Mucosa of stomach (tissue), 1 donor: ENCODE measurements around the gene TMEM170B.

Experiments
- H3K27me3 ChIP-seq: one replicate; pipeline ENCODE4 v1.7.0; 2013; ENCODE audit warnings: mild to moderate bottlenecking, low read length; ENCODE audit not compliant: control insufficient read depth, insufficient read depth
- H3K36me3 ChIP-seq: one replicate; pipeline ENCODE4 v1.7.0; 2013; ENCODE audit warnings: low read length; ENCODE audit not compliant: control insufficient read depth, insufficient read depth
- H3K4me1 ChIP-seq: one replicate; pipeline ENCODE4 v1.7.0; 2013; ENCODE audit warnings: mild to moderate bottlenecking, low read length; ENCODE audit not compliant: control insufficient read depth, insufficient read depth
- H3K4me3 ChIP-seq: one replicate; pipeline ENCODE4 v1.7.0; 2013; ENCODE audit warnings: low read length
- H3K9ac ChIP-seq: one replicate; pipeline ENCODE4 v1.7.0; 2013; ENCODE audit warnings: mild to moderate bottlenecking, low read length, moderate library complexity
- H3K9me3 ChIP-seq: one replicate; pipeline ENCODE4 v1.7.0; 2013; ENCODE audit warnings: mild to moderate bottlenecking, low read length, moderate library complexity; ENCODE audit not compliant: control insufficient read depth
- donor health status: Pancreatic carcinoma.

The TMEM170B gene

DNA sequence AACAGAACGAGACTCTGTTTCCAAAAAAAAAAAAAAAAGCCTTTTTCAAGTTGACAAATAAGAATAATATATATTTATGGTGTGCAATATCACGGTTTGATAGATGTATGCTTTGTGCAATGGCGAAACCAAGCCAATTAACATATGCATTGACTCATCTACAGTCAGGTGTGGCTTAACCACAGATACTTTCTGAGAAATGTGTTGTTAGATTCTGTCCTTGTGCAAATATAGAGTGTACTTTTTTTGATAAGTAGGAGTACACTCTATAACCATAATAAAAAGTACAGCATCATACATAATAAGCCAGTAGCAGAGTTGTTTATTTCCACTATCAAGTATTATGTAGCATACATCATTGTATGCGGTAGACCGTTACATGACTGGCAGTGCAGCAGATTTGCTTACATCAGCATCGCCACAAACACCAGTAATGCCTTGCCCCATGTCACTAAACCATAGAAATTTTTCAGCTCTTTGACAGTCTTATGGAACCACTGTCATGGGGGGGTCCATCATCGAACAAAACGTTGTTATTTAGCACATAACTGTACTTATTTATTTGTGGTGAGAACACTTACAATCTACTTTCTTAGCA, 59.2 kb downstream of the TMEM170B start:
- Histone ChIP-seq H3K4me3 (no peak overlapping the region), H3K27me3 (no peaks in the 10 kb centered on the region), H3K36me3 (no peaks in the 10 kb centered on the region), H3K9me3 (no peaks in the 10 kb centered on the region), H3K4me1 (no peaks in the 10 kb centered on the region), H3K9ac (no peak overlapping the region)

DNA sequence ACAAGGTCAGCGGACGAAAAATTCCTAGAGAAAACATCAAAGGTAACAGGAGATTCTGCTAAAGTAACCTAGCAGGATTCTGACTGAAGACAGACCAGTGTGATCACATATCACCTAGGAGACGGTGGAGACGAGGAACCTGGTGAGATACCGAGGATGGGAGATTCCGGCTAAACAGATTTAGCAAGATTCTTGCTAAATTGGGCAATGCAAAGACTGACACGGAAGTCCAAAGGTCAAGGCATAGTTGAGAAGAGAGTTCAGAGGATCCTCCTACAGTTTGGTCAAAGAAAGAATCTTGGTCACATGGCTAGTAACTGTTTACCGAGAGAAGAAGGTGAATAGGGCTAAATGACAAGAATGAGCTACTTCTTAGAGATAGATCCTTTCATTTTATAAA, 61.1 kb downstream of the TMEM170B start:
- Histone ChIP-seq H3K27me3 (no peaks in the 10 kb centered on the region), H3K36me3 (no peaks in the 10 kb centered on the region), H3K4me1 (no peaks in the 10 kb centered on the region), H3K9me3 (no peaks in the 10 kb centered on the region), H3K4me3 (no peak overlapping the region), H3K9ac (no peak overlapping the region)

DNA sequence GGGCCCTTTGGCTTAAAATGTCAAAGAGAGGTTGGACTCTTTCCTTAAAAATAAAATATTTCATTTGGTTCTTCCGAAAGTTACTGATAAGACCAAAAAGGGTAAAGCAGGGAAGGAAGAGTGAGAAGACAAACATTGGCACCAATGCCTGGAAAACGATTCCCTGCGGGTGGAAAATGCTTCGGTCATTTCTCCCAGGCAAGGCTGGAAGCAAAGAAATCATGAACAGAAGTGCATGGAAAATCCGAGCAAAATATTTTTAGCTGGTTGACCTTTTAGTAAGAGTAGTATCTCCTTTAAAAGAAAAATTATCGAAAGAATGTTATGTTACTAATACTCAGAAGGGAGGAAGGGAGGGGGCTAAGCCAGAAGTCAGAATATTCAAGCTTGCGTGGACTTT, 62.7 kb downstream of the TMEM170B start:
- H3K4me1 ChIP-seq = no peaks in the 10 kb centered on the region
- H3K36me3 ChIP-seq = no peaks in the 10 kb centered on the region
- no peak overlapping the region for H3K4me3 ChIP-seq
- H3K27me3 ChIP-seq = no peaks in the 10 kb centered on the region
- no peaks in the 10 kb centered on the region for H3K9me3 ChIP-seq
- H3K9ac ChIP-seq = no peak overlapping the region

DNA sequence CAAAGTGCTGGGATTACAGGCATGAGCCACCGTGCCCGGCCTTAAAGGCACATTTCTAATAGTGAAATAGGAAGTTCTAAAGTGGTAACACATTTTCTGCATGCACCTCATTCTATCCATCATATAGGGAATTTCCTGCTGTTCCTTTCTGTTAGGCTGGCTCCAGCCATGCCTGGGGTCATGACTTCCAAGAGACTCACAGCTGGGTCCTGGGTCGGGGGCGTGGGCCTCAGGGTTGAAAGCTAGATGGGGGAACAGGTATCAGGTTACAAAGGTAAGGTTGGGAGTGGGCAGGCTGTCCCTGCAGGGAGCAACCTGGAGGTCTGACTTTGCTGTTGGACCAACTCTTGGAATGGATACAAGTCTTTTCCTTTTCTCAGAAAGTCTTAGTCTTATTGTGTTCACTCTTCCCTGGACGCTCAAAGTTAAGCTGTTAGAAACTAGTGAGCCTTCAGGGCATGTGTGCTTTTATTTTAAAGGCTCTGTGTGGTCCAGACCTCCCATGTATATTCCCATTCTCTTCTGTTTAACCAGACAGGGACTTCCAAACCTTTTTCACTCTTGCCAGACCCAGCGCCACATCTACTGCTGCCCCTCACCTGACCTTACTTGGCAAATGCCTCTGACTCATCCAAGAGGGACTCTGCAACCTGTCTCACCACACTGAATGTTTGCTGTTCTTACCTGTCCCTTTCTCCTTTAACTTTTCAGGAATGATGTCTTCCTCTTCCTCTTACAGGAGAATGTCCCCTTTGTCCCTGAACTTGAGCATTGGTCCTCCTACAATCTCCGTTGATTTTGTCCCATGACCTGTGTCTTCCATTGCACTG, 64.4 kb downstream of the TMEM170B start:
- Histone ChIP-seq H3K27me3 (no peaks in the 10 kb centered on the region), H3K4me3 (no peak overlapping the region), H3K9ac (no peak overlapping the region), H3K4me1 (peaks cover 8% of the 10 kb centered on the region), H3K36me3 (no peaks in the 10 kb centered on the region), H3K9me3 (no peaks in the 10 kb centered on the region)

DNA sequence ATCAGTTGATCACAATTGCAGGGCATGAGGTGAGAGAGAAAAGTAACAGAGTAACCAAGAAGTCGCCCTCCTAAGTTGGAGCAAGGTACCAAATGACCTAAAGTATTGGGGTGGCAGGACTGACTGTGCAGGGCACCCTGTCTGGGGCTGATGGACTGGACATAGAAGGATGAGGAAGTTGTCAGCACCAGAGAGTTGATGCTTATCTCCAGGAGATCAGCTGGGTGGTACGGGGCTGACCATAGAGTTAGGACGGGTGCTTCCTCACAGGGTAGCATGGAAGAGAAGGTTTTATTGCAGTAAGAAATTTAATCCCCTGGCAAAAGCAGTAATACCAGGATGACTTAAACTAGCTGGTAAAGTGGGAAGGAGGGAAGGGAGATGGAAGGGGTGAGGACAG, 66.7 kb downstream of the TMEM170B start:
- peaks cover 8% of the 10 kb centered on the region for H3K4me1 ChIP-seq
- H3K36me3 ChIP-seq = no peaks in the 10 kb centered on the region
- no peaks in the 10 kb centered on the region for H3K27me3 ChIP-seq
- no peak overlapping the region for H3K4me3 ChIP-seq
- H3K9me3 ChIP-seq = no peaks in the 10 kb centered on the region
- H3K9ac ChIP-seq = no peak overlapping the region

DNA sequence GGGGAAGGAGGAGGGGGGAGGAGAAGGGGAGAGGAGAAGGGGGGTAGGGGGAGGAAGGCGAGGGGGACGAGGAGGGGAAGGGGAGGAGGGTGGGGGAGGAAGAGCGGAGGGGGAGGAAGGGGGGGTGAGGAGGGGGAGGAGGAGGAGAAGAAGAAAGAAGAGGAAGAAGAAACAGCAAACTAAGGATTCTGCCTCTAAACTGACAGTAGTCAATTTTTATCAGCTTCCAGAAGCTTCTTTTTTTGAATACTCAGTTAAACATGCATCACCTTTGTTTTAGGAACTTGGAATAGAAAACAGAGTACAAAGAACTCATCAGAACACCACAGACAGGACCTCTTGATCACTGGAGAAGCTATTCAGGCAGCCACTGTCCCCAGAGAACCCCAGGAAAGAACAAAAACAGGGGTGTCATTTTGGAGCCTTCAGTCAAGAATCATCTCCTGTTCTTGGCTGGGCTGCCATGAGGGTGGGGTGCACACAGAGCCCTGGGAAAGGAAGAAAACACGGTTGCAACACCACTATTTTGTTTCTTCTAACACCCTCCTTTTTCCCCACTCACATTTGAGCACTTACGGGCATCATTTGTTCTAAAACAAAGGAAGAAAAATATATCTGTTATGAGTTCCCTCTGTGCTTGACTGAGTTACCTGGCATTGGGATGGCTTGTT, 67.4 kb downstream of the TMEM170B start:
- no peaks in the 10 kb centered on the region for H3K9me3 ChIP-seq
- H3K4me3 ChIP-seq = no peak overlapping the region
- H3K9ac ChIP-seq = no peak overlapping the region
- H3K4me1 ChIP-seq = peaks cover 8% of the 10 kb centered on the region
- no peaks in the 10 kb centered on the region for H3K27me3 ChIP-seq
- no peaks in the 10 kb centered on the region for H3K36me3 ChIP-seq

DNA sequence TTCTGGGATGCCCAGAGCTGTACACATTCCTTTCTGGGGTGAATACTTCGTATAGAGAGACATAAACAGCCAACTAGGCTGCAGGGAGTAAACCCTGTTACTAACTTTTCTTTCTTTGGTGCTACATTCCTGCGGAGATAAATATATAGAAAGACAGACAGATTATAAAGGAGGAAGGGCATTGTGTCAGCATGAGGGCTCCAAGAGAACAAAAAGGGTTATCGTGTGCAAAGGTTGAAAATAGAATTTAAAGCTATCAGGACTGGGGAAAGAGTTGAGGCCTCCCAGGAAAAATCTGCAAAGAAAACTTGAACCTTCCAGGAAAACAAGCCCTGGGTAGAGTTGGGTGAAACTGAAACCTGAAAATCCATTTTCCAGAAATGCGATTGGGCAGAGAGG, 68.0 kb downstream of the TMEM170B start:
- Histone ChIP-seq H3K36me3 (no peaks in the 10 kb centered on the region), H3K4me3 (no peak overlapping the region), H3K9me3 (no peaks in the 10 kb centered on the region), H3K4me1 (peaks cover 8% of the 10 kb centered on the region), H3K27me3 (no peaks in the 10 kb centered on the region), H3K9ac (no peak overlapping the region)

DNA sequence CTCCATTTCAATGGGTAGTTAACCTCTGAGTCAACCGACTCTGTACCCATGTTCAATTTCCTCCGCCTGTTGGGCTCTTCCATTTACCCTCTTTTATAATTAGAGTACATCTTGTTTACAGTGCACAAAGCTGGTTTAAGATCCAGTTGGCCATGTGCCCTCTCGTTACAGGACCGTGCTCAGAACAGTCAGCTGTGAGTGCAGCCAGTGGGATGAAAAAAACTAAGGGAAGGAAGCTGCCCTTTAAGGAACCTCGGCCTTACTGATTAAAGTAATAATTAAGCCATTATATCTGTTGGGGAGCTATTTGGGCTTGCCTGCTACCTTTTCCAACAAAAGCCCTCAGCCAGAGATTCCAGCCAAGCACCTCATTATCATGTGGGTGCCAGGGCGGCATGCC, 68.8 kb downstream of the TMEM170B start:
- H3K4me1 ChIP-seq = peaks cover 8% of the 10 kb centered on the region
- no peak overlapping the region for H3K9ac ChIP-seq
- H3K9me3 ChIP-seq = no peaks in the 10 kb centered on the region
- H3K36me3 ChIP-seq = no peaks in the 10 kb centered on the region
- H3K4me3 ChIP-seq = no peak overlapping the region
- H3K27me3 ChIP-seq = no peaks in the 10 kb centered on the region

DNA sequence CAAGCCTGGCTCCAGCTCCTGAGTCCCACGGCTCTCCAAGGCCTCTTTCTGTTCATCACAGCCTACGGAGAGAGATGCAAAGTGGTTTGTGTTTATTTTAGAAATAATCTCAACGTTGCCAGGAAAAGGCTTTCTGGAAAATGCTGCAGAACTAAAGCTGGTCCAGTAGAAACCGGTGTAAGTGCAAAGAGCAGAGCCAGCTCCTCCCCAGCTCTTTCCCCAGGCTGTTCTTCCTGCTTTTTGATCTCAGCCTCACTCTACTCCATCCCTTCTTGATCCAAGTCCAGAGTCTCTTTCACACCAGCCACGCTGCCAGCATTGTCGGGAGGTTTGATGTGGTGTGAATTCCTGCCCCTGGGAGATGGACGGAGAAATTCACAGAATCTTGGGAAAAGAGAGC, 69.8 kb downstream of the TMEM170B start:
- no peaks in the 10 kb centered on the region for H3K9me3 ChIP-seq
- peaks cover 8% of the 10 kb centered on the region for H3K4me1 ChIP-seq
- H3K27me3 ChIP-seq = no peaks in the 10 kb centered on the region
- no peak overlapping the region for H3K9ac ChIP-seq
- H3K36me3 ChIP-seq = no peaks in the 10 kb centered on the region
- no peak overlapping the region for H3K4me3 ChIP-seq

DNA sequence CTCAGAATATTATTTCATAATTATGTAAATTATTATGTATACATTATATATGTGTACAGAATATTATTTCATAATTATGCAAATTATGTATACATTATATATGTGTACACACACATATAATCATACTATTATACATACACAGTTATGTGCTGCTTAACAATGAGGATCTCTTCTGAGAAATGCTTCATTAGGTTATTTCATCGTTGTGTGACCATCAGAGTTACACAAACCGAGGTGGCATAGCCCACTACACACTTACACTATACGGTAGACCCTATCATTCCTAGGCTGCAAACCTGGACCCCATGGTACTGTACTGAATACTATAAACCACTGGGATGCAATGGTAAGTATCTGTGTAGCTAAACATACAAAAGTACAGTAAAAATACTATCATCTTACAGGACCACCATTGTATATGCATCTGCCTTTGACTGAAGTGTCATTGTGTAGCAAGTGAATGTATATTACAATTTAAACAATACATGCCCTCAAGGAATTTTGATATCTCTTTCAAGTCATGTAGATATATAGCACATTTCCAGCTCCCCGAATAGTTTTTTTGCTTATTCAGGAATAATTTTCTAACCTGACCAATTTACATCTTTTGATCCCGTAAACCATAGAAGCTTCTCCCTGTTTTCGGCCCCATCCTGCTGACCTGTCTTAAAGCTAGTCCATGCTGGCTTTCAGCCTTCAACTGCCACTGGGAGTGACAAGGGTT, 71.2 kb downstream of the TMEM170B start:
- no peak overlapping the region for H3K4me3 ChIP-seq
- H3K27me3 ChIP-seq = no peaks in the 10 kb centered on the region
- H3K9ac ChIP-seq = no peak overlapping the region
- H3K4me1 ChIP-seq = peaks cover 8% of the 10 kb centered on the region
- no peaks in the 10 kb centered on the region for H3K9me3 ChIP-seq
- no peaks in the 10 kb centered on the region for H3K36me3 ChIP-seq

DNA sequence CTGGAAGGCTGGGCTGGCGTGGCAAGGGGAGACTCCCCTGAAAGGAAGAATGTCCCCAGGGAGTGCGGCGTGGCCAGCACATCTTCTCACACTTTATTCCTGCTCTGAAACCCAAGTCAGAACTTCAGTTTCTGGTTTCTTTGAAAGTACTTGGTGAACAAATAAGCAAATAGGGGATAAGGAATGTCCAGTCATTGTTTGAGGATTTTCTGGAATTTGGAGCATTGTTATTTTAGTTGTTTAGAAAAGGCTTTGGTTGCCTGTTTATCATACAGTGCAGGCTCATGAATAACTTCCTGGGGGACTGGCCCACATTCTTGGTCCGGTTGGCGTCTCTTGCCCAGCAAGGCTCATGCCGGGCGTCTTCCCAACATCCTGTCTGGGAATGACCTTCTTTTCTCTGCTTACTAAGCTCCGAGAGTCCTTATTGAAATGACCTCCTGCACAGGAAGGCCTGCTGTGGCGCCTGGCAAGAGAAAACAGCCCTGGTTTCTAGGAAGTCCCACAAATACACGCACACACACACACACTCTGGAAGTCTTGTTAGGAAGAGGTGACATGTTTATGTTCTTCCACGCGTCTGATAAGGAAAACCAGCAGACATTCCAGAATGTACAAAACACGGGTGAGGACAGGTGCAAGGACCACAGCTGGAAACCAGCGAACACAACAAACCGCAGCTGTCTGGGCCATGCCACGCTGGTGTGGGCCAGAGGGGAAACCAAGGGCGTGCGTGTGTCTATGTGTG, 71.9 kb downstream of the TMEM170B start:
- no peaks in the 10 kb centered on the region for H3K36me3 ChIP-seq
- no peaks in the 10 kb centered on the region for H3K9me3 ChIP-seq
- H3K9ac ChIP-seq = no peak overlapping the region
- peaks cover 8% of the 10 kb centered on the region for H3K4me1 ChIP-seq
- H3K27me3 ChIP-seq = no peaks in the 10 kb centered on the region
- no peak overlapping the region for H3K4me3 ChIP-seq
